ENCODE results near the gene ABCA6.
"Not testable (repeated sequence)": the region's sequence is repeated elsewhere in the genome, so short reads cannot be mapped to it uniquely, and the experiment has no call there.

The ABCA6 gene

DNA sequence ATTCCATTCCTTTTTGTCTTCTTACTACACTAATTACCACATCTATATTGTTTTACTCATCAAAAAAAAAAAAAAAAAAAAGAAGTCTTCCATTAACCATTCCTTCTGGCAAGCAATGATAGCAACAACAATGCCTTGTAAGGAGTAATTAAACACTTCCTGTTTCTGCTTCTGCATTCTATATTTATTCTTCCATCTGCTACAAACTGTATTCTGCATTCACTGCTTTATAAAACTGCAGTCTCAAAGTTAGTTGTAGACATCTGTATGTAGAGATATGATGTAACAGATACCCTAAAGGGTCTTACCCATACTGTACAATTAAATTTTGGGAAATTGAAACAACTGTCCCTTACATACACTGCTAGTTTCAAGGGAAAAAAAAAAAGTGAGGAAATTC, 28.7 kb upstream of the ABCA6 start:
- no peaks in the 10 kb centered on the region for H3K4me1 ChIP-seq (ENCODE audit: control insufficient read depth, insufficient read depth, low read length)
- no peaks in the 10 kb centered on the region for H3K27me3 ChIP-seq (ENCODE audit: control insufficient read depth, insufficient read depth, low read length)
- no peak overlapping the region for H3K27ac ChIP-seq (ENCODE audit: low read depth, low read length)
- H3K9ac ChIP-seq (ENCODE audit: low read length): no peak overlapping the region
- no peaks in the 10 kb centered on the region for H3K9me3 ChIP-seq (ENCODE audit: control insufficient read depth, insufficient read depth, low read depth, low read length)
- H3K36me3 ChIP-seq (ENCODE audit: control insufficient read depth, insufficient read depth, low read length): no peaks in the 10 kb centered on the region
- H3K4me3 ChIP-seq (ENCODE audit: low read depth, low read length): no peak overlapping the region

DNA sequence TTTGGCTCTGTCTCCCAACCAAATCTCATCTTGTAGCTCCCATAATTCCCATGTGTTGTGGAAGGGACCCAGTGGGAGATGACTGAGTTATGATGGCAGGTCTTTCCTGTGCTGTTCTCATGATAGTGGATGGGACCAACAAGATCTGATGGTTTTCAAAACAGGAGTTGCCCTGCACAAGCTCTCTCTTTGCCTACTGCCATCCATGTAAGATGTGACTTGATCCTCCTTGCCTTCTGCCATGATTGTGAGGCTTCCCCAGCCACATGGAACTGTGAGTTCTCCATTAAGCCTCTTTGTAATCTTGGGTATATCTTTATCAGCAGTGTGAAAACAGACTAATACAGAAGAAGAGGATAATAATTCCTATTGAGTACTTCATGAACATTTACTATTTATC, 26.9 kb upstream of the ABCA6 start:
- H3K4me1 ChIP-seq (ENCODE audit: control insufficient read depth, insufficient read depth, low read length); H3K4me3 ChIP-seq (ENCODE audit: low read depth, low read length); H3K9me3 ChIP-seq (ENCODE audit: control insufficient read depth, insufficient read depth, low read depth, low read length); H3K36me3 ChIP-seq (ENCODE audit: control insufficient read depth, insufficient read depth, low read length); H3K27ac ChIP-seq (ENCODE audit: low read depth, low read length); H3K27me3 ChIP-seq (ENCODE audit: control insufficient read depth, insufficient read depth, low read length); H3K9ac ChIP-seq (ENCODE audit: low read length): not testable (repeated sequence)

GRCh38 chr17:69166957-69167356, 25.3 kb upstream of the ABCA6 start:
- H3K27me3 ChIP-seq (ENCODE audit: control insufficient read depth, insufficient read depth, low read length): no peaks in the 10 kb centered on the region
- no peaks in the 10 kb centered on the region for H3K9me3 ChIP-seq (ENCODE audit: control insufficient read depth, insufficient read depth, low read depth, low read length)
- H3K4me1 ChIP-seq (ENCODE audit: control insufficient read depth, insufficient read depth, low read length): no peaks in the 10 kb centered on the region
- H3K36me3 ChIP-seq (ENCODE audit: control insufficient read depth, insufficient read depth, low read length): no peaks in the 10 kb centered on the region
- H3K9ac ChIP-seq (ENCODE audit: low read length): no peak overlapping the region
- no peak overlapping the region for H3K4me3 ChIP-seq (ENCODE audit: low read depth, low read length)
- no peak overlapping the region for H3K27ac ChIP-seq (ENCODE audit: low read depth, low read length)

DNA sequence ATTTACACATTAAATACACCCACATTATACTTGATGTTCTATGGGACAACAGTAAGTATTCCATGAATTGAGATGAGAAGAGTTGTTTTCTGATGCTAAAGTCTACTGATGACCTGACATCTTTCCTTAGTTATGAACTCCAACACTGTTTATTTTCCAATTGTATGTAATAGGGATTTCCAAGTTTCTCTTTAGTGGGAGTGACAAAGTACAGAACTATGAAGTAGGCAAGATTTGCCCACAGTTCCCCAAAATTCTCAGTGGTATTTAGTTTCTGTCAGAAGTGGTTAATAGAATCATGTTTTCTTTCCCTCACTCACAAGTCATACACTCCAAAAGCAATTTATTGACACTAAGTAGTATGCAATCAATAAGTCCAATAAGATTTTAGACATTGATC, 22.5 kb upstream of the ABCA6 start:
- Histone ChIP-seq H3K4me1 (ENCODE audit: control insufficient read depth, insufficient read depth, low read length) (no peaks in the 10 kb centered on the region), H3K27me3 (ENCODE audit: control insufficient read depth, insufficient read depth, low read length) (no peaks in the 10 kb centered on the region), H3K4me3 (ENCODE audit: low read depth, low read length) (no peak overlapping the region)

GRCh38 chr17:69159418-69159817, 17.7 kb upstream of the ABCA6 start:
- H3K4me1 ChIP-seq (ENCODE audit: control insufficient read depth, insufficient read depth, low read length): no peaks in the 10 kb centered on the region

More for the DNA sequence above, 22.5 kb upstream of the ABCA6 start:
- no peaks in the 10 kb centered on the region for H3K36me3 ChIP-seq (ENCODE audit: control insufficient read depth, insufficient read depth, low read length)
- H3K9ac ChIP-seq (ENCODE audit: low read length): no peak overlapping the region
- H3K9me3 ChIP-seq (ENCODE audit: control insufficient read depth, insufficient read depth, low read depth, low read length): no peaks in the 10 kb centered on the region
- no peak overlapping the region for H3K27ac ChIP-seq (ENCODE audit: low read depth, low read length)

GRCh38 chr17:69154267-69154666, 12.6 kb upstream of the ABCA6 start:
- Histone ChIP-seq H3K27me3 (ENCODE audit: control insufficient read depth, insufficient read depth, low read length) (no peaks in the 10 kb centered on the region), H3K4me1 (ENCODE audit: control insufficient read depth, insufficient read depth, low read length) (no peaks in the 10 kb centered on the region), H3K36me3 (ENCODE audit: control insufficient read depth, insufficient read depth, low read length) (no peaks in the 10 kb centered on the region), H3K9me3 (ENCODE audit: control insufficient read depth, insufficient read depth, low read depth, low read length) (no peaks in the 10 kb centered on the region), H3K9ac (ENCODE audit: low read length) (no peak overlapping the region), H3K4me3 (ENCODE audit: low read depth, low read length) (no peak overlapping the region), H3K27ac (ENCODE audit: low read depth, low read length) (no peak overlapping the region)

More at GRCh38 chr17:69159418-69159817, 17.7 kb upstream of the ABCA6 start:
- Histone ChIP-seq H3K27ac (ENCODE audit: low read depth, low read length) (no peak overlapping the region), H3K9me3 (ENCODE audit: control insufficient read depth, insufficient read depth, low read depth, low read length) (no peaks in the 10 kb centered on the region), H3K27me3 (ENCODE audit: control insufficient read depth, insufficient read depth, low read length) (no peaks in the 10 kb centered on the region), H3K9ac (ENCODE audit: low read length) (no peak overlapping the region), H3K4me3 (ENCODE audit: low read depth, low read length) (no peak overlapping the region), H3K36me3 (ENCODE audit: control insufficient read depth, insufficient read depth, low read length) (no peaks in the 10 kb centered on the region)

DNA sequence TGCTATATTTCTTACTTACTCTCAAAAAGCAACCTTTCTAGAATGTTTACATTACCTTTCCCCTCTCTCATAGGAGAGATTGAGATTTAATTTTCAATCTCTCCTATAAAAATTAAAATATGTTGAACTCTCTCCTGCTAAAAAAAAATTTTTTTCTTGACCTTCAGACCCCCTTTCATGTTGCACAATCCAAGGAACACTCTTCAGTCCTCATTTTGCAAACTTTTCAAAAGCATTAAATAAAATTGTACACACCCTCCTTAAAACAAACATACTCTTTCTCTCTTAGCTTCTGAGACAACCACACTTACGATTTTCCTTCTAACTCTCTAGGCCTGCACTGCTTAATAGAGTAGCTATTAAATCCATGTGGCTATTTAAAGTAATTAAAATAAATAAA, 8.6 kb upstream of the ABCA6 start:
- Histone ChIP-seq H3K36me3 (ENCODE audit: control insufficient read depth, insufficient read depth, low read length) (no peaks in the 10 kb centered on the region), H3K9me3 (ENCODE audit: control insufficient read depth, insufficient read depth, low read depth, low read length) (no peaks in the 10 kb centered on the region), H3K27me3 (ENCODE audit: control insufficient read depth, insufficient read depth, low read length) (no peaks in the 10 kb centered on the region), H3K4me1 (ENCODE audit: control insufficient read depth, insufficient read depth, low read length) (no peaks in the 10 kb centered on the region), H3K4me3 (ENCODE audit: low read depth, low read length) (no peak overlapping the region), H3K27ac (ENCODE audit: low read depth, low read length) (no peak overlapping the region), H3K9ac (ENCODE audit: low read length) (no peak overlapping the region)

GRCh38 chr17:69147460-69147859, 5.8 kb upstream of the ABCA6 start:
- no peaks in the 10 kb centered on the region for H3K4me1 ChIP-seq (ENCODE audit: control insufficient read depth, insufficient read depth, low read length)
- no peak overlapping the region for H3K9ac ChIP-seq (ENCODE audit: low read length)
- no peaks in the 10 kb centered on the region for H3K27me3 ChIP-seq (ENCODE audit: control insufficient read depth, insufficient read depth, low read length)
- H3K36me3 ChIP-seq (ENCODE audit: control insufficient read depth, insufficient read depth, low read length): no peaks in the 10 kb centered on the region
- H3K9me3 ChIP-seq (ENCODE audit: control insufficient read depth, insufficient read depth, low read depth, low read length): no peaks in the 10 kb centered on the region
- H3K4me3 ChIP-seq (ENCODE audit: low read depth, low read length): no peak overlapping the region
- no peak overlapping the region for H3K27ac ChIP-seq (ENCODE audit: low read depth, low read length)

- Histone ChIP-seq H3K4me1 (ENCODE audit: control insufficient read depth, insufficient read depth, low read length) (no peaks in the 10 kb centered on the region), H3K27me3 (ENCODE audit: control insufficient read depth, insufficient read depth, low read length) (no peaks in the 10 kb centered on the region), H3K27ac (ENCODE audit: low read depth, low read length) (no peak overlapping the region), H3K4me3 (ENCODE audit: low read depth, low read length) (no peak overlapping the region), H3K9me3 (ENCODE audit: control insufficient read depth, insufficient read depth, low read depth, low read length) (no peaks in the 10 kb centered on the region), H3K36me3 (ENCODE audit: control insufficient read depth, insufficient read depth, low read length) (no peaks in the 10 kb centered on the region), H3K9ac (ENCODE audit: low read length) (no peak overlapping the region)
Observed at GRCh38 chr17:69144331-69145255, 2.9 kb upstream of the ABCA6 start.

DNA sequence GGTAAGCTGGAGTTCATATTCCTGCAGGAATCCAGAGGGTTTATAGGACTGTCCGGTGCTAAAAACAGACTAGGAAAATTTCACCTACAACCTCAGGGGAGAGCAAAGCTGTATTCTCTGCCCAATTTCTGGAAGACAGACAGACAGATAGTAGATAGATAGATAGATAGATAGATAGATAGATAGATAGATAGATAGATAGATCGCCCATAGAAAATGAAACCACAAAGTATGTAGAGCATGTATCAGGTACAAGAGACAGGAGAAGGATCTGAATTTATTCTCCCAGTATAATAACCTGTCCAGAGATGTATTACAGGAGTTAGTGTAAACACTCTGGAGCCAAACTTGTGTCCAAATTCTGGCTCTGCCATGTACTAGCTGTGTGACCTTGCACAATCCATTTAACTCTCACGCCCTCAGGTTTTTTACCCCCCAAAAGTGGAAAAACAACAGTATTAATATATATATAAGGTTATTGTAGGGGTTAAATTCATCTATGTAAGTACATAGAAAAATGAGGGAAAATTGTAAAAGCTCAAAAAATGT, 2.1 kb upstream of the ABCA6 start:
- Histone ChIP-seq H3K9ac (ENCODE audit: low read length) (no peak overlapping the region), H3K27ac (ENCODE audit: low read depth, low read length) (no peak overlapping the region), H3K4me3 (ENCODE audit: low read depth, low read length) (no peak overlapping the region), H3K36me3 (ENCODE audit: control insufficient read depth, insufficient read depth, low read length) (no peaks in the 10 kb centered on the region), H3K4me1 (ENCODE audit: control insufficient read depth, insufficient read depth, low read length) (no peaks in the 10 kb centered on the region), H3K9me3 (ENCODE audit: control insufficient read depth, insufficient read depth, low read depth, low read length) (no peaks in the 10 kb centered on the region), H3K27me3 (ENCODE audit: control insufficient read depth, insufficient read depth, low read length) (no peaks in the 10 kb centered on the region)

GRCh38 chr17:69143151-69143550, 1.5 kb upstream of the ABCA6 start:
- Histone ChIP-seq H3K9me3 (ENCODE audit: control insufficient read depth, insufficient read depth, low read depth, low read length) (no peaks in the 10 kb centered on the region), H3K27ac (ENCODE audit: low read depth, low read length) (no peak overlapping the region), H3K9ac (ENCODE audit: low read length) (no peak overlapping the region), H3K4me1 (ENCODE audit: control insufficient read depth, insufficient read depth, low read length) (no peaks in the 10 kb centered on the region), H3K27me3 (ENCODE audit: control insufficient read depth, insufficient read depth, low read length) (no peaks in the 10 kb centered on the region), H3K4me3 (ENCODE audit: low read depth, low read length) (no peak overlapping the region), H3K36me3 (ENCODE audit: control insufficient read depth, insufficient read depth, low read length) (no peaks in the 10 kb centered on the region)

All from HUES6 (cell line).